SK-N-MC (cell line): ENCODE results near the gene FBXO44.
A peak's percentile ranks its signal among the peaks of the same experiment; 100 is the strongest.
"Not testable (repeated sequence)": the region's sequence is repeated elsewhere in the genome, so short reads cannot be mapped to it uniquely, and the experiment has no call there.

Experiments used
- DNase-seq: peaks from one replicate; pipeline ENCODE4 v3.0.0-alpha.2; 2011; ENCODE audit warnings: low read depth, low spot score
- H3K27ac ChIP-seq: fragments of 200-600 bp; sonication (generic); 2 replicates; pipeline ENCODE4 v1.5.1; 2016; ENCODE audit warnings: mixed run types
- H3K36me3 ChIP-seq: fragments of 200-600 bp; sonication (generic); 2 replicates; pipeline ENCODE4 v1.6.1; 2017; ENCODE audit warnings: antibody characterized with exemption, low read length, mixed read lengths; ENCODE audit not compliant: insufficient read depth
- H3K4me3 ChIP-seq: fragments of 200-600 bp; sonication (generic); 2 replicates; pipeline ENCODE4 v1.5.1; 2016
- H3K9ac ChIP-seq: fragments of 200-600 bp; sonication (generic); 2 replicates; pipeline ENCODE4 v1.8.0; 2017; ENCODE audit warnings: mixed run types, mixed read lengths; ENCODE audit not compliant: insufficient read length
- H3K9me3 ChIP-seq: fragments of 200-600 bp; sonication (generic); 2 replicates; pipeline ENCODE4 v1.6.1; 2017; ENCODE audit warnings: low read depth, mild to moderate bottlenecking, antibody characterized with exemption, low read length, moderate library complexity, mixed read lengths
- EZH2 ChIP-seq: fragments of 200-600 bp; sonication (generic); IDR thresholded peaks from one replicate; pipeline ENCODE4 v1.6.1; 2017; ENCODE audit warnings: antibody characterized with exemption
- FOXP2 ChIP-seq: optimal IDR thresholded peaks from 2 replicates; pipeline ENCODE3; 2011; ENCODE audit warnings: mild to moderate bottlenecking, moderate library complexity; ENCODE audit not compliant: insufficient read depth; ENCODE audit errors: extremely low read length, control extremely low read depth
- POLR2AphosphoS5 ChIP-seq: IDR thresholded peaks from 2 replicates; pipeline ENCODE4 v1.6.1; 2012; ENCODE audit warnings: mild to moderate bottlenecking, low read depth, low read length, borderline replicate concordance

The FBXO44 gene

DNA sequence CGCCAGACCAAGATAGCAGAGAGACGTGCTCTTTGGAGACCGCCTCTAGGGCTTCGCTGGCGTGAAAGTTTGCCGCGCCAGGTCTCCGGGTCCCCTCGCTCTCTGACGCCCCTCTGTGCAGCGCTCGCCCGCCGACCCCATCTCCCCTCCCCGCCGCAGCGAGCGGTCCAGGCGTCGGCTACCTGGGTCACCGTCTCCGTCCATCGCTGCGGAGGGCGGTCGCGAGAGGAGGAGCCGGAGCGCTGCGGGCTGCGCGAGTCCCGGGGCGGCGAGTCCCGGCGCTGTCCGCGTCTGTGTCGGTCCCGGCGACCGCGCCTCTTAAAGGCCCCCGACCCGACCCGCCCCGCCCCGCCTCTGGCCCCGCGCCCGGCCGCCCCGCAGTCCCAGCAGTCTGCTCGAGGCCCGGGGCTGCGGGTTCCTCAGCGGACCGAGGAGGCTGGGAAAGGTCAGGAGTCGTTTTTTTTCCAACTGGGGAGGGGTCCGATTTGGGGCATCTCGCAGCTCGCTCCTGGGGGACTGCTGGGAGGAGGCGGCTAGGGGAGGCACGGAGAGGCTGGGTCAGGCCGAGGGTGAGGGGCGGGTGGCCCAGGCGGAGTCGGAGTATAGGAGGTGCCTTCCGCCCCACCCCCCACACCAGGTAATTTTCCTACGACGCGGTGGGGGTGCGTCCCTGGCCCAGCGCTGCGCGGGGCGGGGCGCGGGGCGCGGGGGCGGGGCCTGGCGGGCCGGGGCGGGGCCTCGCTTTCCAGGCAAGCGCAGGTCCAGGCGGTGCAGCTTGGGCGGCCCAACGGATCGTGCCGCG is at the start of gene FBXO44, which contains the start of gene FBXO2:
Gene FBXO44, plus strand, starts transcription at position 741 of the 802 bp plus-strand sequence. CDS start 959 bp downstream, outside the sequence.
Gene FBXO2, minus strand, starts transcription at position 293 of the 802 bp plus-strand sequence. Its CDS starts 89 bp downstream, at position 204.
- no peak within 1 kb of the TSS for H3K27ac ChIP-seq
- no peak for DNase-seq

GRCh38 chr1:11606775-11607174 is 47.9 kb upstream of the FBXO44 start:
- Histone ChIP-seq H3K27ac (no peak overlapping the region), H3K9ac (no peak overlapping the region), H3K9me3 (no peaks in the 10 kb centered on the region), H3K4me3 (no peak overlapping the region), H3K36me3 (no peaks in the 10 kb centered on the region)
- DNase-seq: no peak
- TF ChIP-seq EZH2: no peak
- no peak for TF ChIP-seq FOXP2
- TF ChIP-seq POLR2AphosphoS5: no peak

More for the DNA sequence above, at the start of gene FBXO44, which contains the start of gene FBXO2:
- H3K9ac ChIP-seq: peak within 1 kb of the TSS; percentile 72
- peaks cover 10% of the 10 kb centered on the region; the same call in 1 of the 2 replicates for H3K36me3 ChIP-seq
- peak within 1 kb of the TSS; percentile 80 for H3K4me3 ChIP-seq
- H3K9me3 ChIP-seq: no peaks in the 10 kb centered on the region
- no peak for TF ChIP-seq POLR2AphosphoS5
- TF ChIP-seq EZH2: no peak
- TF ChIP-seq FOXP2: no peak

- not testable (repeated sequence) for H3K9me3 ChIP-seq, H3K4me3 ChIP-seq, H3K9ac ChIP-seq, H3K36me3 ChIP-seq, DNase-seq, H3K27ac ChIP-seq
Measured at GRCh38 chr1:11608596-11609130, 46.0 kb upstream of the FBXO44 start.

DNA sequence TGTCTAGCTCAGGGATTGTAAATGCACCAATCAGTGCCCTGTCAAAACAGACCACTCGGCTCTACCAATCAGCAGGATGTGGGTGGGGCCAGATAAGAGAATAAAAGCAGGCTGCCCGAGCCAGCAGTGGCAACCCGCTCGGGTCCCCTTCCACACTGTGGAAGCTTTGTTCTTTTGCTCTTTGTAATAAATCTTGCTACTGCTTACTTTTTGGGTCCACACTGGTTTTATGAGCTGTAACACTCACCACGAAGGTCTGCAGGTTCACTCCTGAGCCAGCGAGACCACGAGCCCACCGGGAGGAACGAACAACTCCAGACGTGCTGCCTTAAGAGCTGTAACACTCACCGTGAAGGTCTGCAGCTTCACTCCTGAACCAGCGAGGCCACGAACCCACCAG is 45.3 kb upstream of the FBXO44 start:
- H3K27ac ChIP-seq, H3K9me3 ChIP-seq, H3K9ac ChIP-seq, H3K36me3 ChIP-seq, H3K4me3 ChIP-seq, DNase-seq: not testable (repeated sequence)

- H3K9ac ChIP-seq: no peak overlapping the region
- H3K27ac ChIP-seq: no peak overlapping the region
- DNase-seq: no peak
- H3K4me3 ChIP-seq: no peak overlapping the region
- no peaks in the 10 kb centered on the region for H3K9me3 ChIP-seq
- H3K36me3 ChIP-seq: no peaks in the 10 kb centered on the region
- TF ChIP-seq POLR2AphosphoS5: no peak
- TF ChIP-seq EZH2: no peak
- TF ChIP-seq FOXP2: no peak
Measured at GRCh38 chr1:11610629-11611180, 44.0 kb upstream of the FBXO44 start.

DNA sequence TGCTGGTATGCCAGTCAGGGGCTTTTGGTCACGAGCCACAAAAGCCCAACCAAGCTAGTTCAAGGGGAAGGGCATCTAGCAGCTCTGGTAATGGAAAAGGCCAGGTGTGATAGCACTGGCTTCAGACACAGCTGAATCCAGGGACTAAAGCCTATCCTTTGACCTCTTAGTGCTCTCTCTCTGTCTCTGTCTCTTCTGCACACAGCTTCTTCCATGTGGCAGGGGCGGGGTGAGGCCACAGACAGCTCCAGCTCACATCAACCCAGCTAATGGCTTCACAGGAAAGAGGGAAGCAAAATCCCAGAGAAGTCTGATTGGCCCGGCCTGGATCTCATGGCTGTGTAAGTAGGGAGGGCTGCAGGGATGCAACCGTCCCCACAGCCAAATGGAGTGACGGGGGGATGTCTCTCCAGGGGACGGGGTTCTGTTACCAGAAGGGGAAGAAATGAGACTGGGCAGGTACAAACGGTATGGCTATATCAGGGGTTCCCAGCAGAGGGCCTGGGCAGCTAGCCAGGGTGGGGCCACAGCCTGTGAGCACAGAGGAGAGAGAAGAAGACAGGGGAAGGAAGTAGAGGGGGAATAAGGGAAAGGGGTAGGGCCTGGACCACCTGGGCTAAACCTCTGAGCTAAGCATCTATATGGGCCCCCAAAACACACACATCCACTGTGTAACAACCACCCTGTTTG is 42.9 kb upstream of the FBXO44 start:
- no peak overlapping the region for H3K27ac ChIP-seq
- no peak for DNase-seq
- TF ChIP-seq FOXP2: no peak
- no peaks in the 10 kb centered on the region for H3K9me3 ChIP-seq
- H3K4me3 ChIP-seq: no peak overlapping the region
- H3K9ac ChIP-seq: no peak overlapping the region
- H3K36me3 ChIP-seq: no peaks in the 10 kb centered on the region

- no peak for DNase-seq
- Histone ChIP-seq H3K9me3 (no peaks in the 10 kb centered on the region), H3K9ac (no peak overlapping the region), H3K36me3 (no peaks in the 10 kb centered on the region), H3K27ac (no peak overlapping the region), H3K4me3 (no peak overlapping the region)
- TF ChIP-seq FOXP2 (no peak), EZH2 (no peak), POLR2AphosphoS5 (no peak)
Measured at GRCh38 chr1:11613347-11613746, 41.3 kb upstream of the FBXO44 start.

- TF ChIP-seq EZH2 (no peak), POLR2AphosphoS5 (no peak), FOXP2 (no peak)
- no peak overlapping the region for H3K27ac ChIP-seq
- H3K9me3 ChIP-seq: no peaks in the 10 kb centered on the region
- no peaks in the 10 kb centered on the region for H3K36me3 ChIP-seq
- H3K4me3 ChIP-seq: no peak overlapping the region
- no peak overlapping the region for H3K9ac ChIP-seq
- DNase-seq: no peak
Measured at GRCh38 chr1:11615090-11615489, 39.6 kb upstream of the FBXO44 start.
